DND-41 (cell line): ENCODE measurements around the gene XKR3.
"Not testable (repeated sequence)": the region's sequence is repeated elsewhere in the genome, so short reads cannot be mapped to it uniquely, and the experiment has no call there.

Experiments
- CTCF ChIP-seq: IDR thresholded peaks from 2 replicates; pipeline ENCODE4 v1.5.1; 2012; ENCODE audit warnings: borderline replicate concordance, low read length, moderate library complexity, mild to moderate bottlenecking; ENCODE audit not compliant: poor library complexity, severe bottlenecking; ENCODE audit errors: extremely low read depth
- EZH2 ChIP-seq: IDR thresholded peaks from 3 replicates; pipeline ENCODE4 v1.6.1; 2012; ENCODE audit warnings: borderline replicate concordance, low read depth, mild to moderate bottlenecking, moderate library complexity, low read length, inconsistent platforms; ENCODE audit not compliant: severe bottlenecking

- not testable (repeated sequence) for TF ChIP-seq CTCF, EZH2
These were observed 44.4 kb upstream of the XKR3 start for GRCh38 chr22:16869640-16870039.
